K562 treated with DMSO at 1 percent for 12 hours (cell line): Measurements from ENCODE around the gene DACT3. TPM values are rescaled to one million over a fixed set of nuclear protein-coding genes. Genes with fewer than 3 reads are reported as not detected.

Experiments used
- total RNA-seq: library from RNA; unstranded; fragments of 300-600 nt; gene quantifications from 2 replicates; pipeline ENCODE4 v1.2.3, GENCODE V29; 2022; ENCODE audit not compliant: insufficient read depth

Gene DACT3, protein sequence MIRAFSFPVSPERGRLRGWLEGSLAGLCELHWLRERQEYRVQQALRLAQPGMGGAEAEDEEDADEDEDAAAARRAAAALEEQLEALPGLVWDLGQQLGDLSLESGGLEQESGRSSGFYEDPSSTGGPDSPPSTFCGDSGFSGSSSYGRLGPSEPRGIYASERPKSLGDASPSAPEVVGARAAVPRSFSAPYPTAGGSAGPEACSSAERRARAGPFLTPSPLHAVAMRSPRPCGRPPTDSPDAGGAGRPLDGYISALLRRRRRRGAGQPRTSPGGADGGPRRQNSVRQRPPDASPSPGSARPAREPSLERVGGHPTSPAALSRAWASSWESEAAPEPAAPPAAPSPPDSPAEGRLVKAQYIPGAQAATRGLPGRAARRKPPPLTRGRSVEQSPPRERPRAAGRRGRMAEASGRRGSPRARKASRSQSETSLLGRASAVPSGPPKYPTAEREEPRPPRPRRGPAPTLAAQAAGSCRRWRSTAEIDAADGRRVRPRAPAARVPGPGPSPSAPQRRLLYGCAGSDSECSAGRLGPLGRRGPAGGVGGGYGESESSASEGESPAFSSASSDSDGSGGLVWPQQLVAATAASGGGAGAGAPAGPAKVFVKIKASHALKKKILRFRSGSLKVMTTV
- total RNA-seq = 1.9 and 2.8 TPM in 2 replicates

DNA sequence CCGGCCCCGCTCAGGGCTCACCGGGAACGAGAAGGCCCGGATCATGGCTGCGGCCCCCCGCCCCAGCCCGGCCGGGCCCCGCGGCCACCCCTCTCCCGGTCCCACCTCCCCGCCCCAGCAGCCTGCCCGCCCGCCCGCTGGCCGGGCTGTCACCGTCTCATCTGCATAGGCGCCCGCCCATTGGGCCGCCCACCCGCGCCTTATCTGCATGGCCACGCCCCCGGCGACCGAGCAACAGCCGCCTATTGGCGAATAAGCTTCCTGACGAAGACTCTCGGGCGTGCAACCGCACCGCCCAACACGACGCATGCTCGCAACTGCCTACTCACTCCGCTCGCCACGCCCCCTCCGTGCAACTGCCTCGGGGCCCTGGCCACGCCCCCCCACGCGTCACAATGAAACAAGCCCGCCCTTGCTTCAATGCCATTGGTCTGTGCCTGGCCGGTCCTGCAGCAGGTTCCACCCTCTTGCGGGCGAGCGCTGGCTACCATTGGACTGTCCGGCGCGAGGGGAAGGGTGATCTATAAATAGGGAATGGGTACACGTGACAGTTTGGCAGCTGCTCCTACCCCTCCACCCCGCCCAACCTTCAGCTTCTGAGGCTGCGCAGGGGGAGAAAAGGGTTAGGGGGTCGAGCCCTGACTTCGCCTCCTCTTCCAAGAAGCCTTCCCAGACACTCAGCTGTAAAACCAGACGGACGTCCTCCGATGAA, at the start of gene DACT3:
Gene DACT3 (minus strand): TSS at position 163 of the 712 bp plus-strand sequence. CDS start 118 bp downstream, at position 45.

DNA sequence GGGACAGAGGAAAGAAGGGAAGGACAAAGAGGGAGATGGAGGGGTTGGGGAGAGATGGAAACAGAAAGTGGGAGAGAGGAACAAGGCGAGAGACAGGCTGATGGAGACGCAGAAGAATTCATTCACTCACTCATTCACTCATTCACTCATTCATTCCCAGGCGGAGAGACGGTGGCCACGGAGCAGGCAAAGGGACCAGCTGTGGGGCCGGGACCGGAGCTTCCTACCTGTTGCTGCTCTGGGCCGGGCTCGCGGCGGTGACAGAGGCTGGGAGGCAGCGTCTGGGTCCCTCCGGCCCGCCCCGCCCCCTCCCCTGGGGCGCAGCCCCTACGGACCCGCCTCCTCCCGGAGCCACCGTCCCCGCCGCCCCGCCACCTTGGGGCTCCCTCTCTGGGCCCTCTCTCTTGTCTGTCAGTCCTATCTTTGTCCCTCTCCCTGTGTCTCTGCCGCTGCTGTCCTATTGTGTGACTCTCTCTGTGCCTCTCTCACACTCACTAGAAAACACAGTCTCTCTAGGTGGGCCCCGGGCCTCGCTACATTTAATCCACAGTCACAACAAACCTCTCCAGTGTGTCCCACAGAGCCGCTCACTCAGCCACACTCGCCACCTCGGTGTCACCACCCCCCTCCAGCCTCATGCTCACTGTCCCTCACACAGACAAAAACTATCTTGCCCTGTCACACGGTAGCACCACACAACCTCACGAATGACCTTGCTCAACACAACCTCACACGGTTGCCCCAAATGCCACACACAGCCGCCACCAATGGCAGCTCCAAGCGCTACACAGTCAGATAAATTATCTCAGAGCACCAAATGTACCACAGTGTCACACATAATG, 24.8 kb downstream of the DACT3 start, which contains the start of gene GNG8:
Gene GNG8 (minus strand): TSS at position 283 of the 842 bp plus-strand sequence. CDS start 1,520 bp downstream, outside the sequence.

GRCh38 chr19:46624958-46625661, 35.9 kb downstream of the DACT3 start, which contains the start of gene PTGIR:
Gene PTGIR (minus strand): TSS chr19:46625089. CDS start chr19:46624225, 864 bp downstream.

DNA sequence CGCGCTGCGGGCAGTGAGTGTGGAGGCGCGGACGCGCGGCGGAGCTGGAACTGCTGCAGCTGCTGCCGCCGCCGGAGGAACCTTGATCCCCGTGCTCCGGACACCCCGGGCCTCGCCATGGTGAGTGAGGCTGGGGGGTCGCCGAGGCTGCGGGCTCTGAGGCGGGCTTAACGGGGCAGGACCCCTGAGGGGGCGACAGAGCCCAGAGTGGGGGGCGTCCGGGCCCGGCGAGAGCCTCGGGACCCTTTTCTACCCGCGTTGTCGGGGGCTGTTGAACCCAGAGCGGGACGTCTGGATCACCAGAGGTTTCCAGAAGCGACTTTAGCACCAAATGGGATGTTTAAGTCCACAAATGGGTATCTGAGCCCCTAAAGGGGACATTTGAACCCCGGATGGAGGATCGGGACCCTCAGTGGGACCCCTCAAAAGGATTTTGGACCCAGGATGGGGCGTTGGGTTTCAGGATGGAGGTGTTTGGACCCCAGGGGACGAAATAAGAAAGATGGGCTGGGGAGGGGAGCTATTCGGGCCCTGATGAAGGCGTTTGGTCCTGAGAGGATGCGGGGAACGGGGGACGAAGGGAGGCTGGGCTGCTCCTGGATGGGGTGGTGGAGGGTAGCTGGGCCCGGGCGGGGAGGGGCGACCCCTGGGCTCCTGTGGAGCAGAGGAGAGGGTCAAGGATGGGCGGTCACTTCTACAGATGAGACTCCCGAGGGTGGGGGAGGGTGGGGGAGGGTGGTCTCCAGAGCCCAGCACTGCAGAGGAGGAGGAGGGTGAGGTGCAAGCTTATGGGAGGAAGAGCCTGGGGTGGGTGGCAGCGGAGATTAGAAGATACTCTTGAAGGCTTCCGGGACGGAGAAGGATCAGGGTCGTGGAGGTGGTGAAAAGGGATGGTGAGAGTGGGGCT, 59.4 kb downstream of the DACT3 start, which contains the start of gene CALM3:
Gene CALM3 (plus strand): TSS at position 13 of the 907 bp plus-strand sequence. CDS start 105 bp downstream, at position 118.

Other genes with a start within 250 kb of the DACT3 start
- 5.4 and 7.9 TPM in 2 replicates for gene CCDC8, start 247.6 kb downstream of the DACT3 start, total RNA-seq
- not detected in 2 replicates for gene PNMA8C, start 232.2 kb downstream of the DACT3 start, total RNA-seq
- 7.3 and 18.4 TPM in 2 replicates for gene PNMA8A, start 189.6 kb downstream of the DACT3 start, total RNA-seq
- gene PNMA8B, start 165.3 kb downstream of the DACT3 start, total RNA-seq = not detected in 2 replicates
- 232 and 346 TPM in 2 replicates for gene CALM3, start 59.9 kb downstream of the DACT3 start, total RNA-seq
- gene PTGIR, start 36.1 kb downstream of the DACT3 start, total RNA-seq = not detected in 2 replicates
- not detected in 2 replicates for gene GNG8, start 25.0 kb downstream of the DACT3 start, total RNA-seq
- 41.6 and 57.2 TPM in 2 replicates for gene PRKD2, start 55.9 kb upstream of the DACT3 start, total RNA-seq
- gene FKRP, start 84.9 kb upstream of the DACT3 start, total RNA-seq = 31.3 and 59.8 TPM in 2 replicates
- 66.0 and 88.6 TPM in 2 replicates for gene STRN4, start 85.3 kb upstream of the DACT3 start, total RNA-seq
- gene SLC1A5, start 127.4 kb upstream of the DACT3 start, total RNA-seq = 399 and 497 TPM in 2 replicates
- 377 and 597 TPM in 2 replicates for gene AP2S1, start 189.7 kb upstream of the DACT3 start, total RNA-seq
- gene ARHGAP35, start 199.8 kb upstream of the DACT3 start, total RNA-seq = 10.2 and 38.2 TPM in 2 replicates